ENCODE data around the gene ZC3H10.

DNA sequence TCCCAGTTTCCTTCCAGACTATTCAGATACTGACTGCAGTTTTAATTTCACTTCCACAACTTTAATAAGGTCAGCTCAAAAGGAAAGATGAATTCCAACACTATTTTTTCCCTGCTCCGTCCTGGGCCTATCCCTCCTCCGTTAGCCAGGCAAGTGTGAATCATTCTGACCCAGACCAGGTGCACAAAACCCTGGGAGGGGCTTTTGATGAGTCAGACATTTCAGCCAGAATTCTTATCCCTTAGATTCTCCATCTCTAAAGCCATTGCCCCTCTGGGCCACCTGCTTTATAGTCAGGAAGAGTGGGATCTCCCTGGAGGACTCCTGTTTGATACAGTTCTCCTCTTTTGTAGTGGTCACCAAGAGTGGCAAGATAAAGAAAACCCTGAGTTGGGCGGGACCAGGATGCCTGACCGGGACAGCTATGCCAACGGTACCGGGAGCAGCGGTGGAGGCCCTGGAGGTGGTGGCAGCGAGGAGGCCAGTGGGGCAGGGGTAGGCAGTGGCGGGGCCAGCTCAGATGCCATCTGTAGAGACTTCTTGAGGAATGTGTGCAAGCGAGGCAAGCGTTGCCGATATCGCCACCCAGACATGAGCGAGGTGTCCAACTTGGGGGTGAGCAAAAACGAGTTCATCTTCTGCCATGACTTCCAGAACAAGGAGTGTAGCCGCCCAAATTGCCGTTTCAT, 2.2 kb downstream of the ZC3H10 start:
- TF ChIP-seq CTCF (IDR thresholded peaks at IDR 0.05) (no peak), POLR2A (IDR thresholded peaks at IDR 0.05) (no peak)

Data from upper lobe of left lung (tissue), 4 donors.